CD4-positive, alpha-beta T cell treated with Interleukin-10 for 1 hour (primary cell): ENCODE results near the gene EIF4B.
A peak's percentile ranks its signal among the peaks of the same experiment; 100 is the strongest.

ENCODE experiments used
- DNase-seq: peaks from one replicate; pipeline ENCODE4 v3.0.0-alpha.2; 2020

Gene EIF4B

DNA sequence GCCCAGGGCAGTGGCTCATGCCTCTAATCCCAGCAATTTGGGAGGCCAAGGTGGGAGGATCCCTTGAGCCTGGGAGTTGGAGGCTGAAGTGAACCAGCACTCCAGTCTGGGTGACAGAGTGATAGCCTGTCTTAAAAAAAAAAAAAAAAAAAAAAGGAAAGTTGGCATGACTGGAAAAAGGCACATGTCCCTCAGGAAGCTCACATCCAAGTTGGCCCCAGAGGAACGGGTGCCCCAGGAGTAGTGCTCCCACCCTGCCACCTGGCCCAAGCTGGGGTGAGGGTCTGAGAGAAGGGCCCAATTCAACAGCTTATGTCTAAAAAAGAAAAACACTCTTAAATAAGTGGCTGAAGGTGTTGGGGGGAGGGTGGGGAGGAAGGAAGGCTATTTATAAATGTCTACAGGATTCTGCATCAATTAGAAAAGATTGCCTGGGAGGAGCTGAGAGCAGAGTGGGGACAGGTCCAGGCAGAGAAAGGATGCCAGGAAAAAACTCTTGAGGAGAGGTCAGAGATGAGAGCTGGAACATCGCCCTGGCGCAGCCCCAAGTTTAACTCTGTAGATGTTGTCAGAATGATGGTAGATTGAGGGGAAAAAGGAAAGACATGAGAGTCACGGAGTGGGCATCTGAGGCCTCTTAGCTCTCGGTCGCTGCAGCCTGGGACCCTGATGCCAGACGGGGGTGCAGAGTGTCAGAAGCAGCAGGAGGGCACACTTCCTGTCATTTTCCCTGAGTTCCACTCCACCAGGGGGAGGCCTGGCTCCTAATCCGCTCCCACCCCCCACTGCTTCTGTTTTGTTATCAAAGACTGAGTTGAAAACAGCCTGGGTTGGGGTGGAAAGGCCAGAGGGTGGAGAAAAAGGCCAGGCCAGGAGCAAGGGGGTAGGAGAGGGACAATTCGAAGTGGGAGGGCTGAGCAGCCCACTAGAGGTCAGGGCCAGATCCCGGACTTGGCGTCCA, 65.6 kb downstream of the EIF4B start:
- DNase-seq = no peak

GRCh38 chr12:53073881-53074280, 67.6 kb downstream of the EIF4B start:
- no peak for DNase-seq

DNA sequence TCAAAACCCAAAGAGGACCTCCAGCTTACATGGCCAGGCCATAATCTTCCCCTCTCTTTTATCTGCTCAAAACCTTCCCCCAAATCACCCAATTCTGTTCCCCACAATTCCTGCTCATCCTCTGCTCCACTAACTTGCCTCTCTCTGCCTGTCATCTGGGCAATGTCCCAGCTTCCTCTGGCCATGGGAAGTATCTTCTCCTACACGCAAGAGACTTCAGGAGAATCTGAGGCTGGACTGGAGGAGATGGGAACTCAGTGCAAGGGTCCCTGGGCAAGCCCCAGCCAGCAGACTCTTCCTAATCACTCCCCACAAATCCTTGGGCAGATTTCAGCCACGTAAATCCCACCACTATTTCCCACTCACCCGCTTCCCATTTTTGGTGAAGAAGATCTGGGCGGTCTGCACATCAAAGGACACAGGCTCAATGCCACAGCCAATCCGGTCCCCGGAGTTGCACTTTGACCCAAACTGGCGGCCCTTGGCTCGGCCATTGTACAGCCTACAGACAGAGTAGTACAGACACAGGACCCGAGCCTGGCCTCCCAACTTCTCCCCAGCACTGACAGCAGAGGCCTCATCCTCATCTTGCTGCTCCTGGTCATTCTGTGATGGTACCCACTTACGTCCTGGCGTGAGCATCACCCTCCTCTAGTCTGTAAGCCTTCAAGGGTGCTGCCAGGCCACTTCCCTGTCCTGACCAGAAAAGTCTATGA, 68.2 kb downstream of the EIF4B start:
- DNase-seq = no peak

DNA sequence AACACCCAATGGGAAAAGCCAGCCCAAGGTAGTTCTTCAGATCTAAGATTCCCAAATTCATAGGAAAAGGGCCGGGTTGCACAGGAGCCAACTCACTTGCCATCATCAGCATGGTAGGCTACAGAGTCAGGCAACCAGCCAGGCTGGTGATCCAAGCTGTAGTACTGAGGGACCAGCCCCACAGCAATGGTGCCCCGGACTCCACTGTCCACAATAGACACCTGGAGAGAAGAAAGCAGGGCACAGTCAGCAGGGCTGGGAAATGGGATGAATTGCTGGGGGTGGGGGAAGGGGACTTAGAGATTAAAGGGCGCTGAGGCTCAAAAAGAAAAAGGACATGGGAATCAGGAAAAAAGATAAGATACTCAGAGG, 68.7 kb downstream of the EIF4B start:
- no peak for DNase-seq

DNA sequence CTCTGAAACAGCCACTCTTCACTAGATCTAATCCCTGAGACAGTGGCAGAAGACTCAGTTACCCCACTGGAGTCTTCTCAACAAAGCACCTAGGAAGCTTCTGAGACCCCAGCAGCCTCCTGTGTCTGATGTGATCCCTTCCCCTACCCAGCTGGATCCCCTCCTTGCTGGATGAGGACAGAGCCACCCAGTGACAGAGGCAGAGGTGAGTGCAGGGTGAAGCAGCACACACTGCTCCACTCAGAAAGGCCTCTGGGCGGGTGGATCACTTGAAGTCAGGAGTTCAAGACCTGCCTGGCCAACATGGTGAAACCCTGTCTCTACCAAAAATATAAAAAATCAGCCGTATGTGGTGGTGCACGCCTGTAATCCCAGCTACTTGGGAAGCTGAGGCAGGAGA, 70.2 kb downstream of the EIF4B start:
- DNase-seq = no peak

GRCh38 chr12:53077030-53077429, 70.8 kb downstream of the EIF4B start:
- no peak for DNase-seq

DNA sequence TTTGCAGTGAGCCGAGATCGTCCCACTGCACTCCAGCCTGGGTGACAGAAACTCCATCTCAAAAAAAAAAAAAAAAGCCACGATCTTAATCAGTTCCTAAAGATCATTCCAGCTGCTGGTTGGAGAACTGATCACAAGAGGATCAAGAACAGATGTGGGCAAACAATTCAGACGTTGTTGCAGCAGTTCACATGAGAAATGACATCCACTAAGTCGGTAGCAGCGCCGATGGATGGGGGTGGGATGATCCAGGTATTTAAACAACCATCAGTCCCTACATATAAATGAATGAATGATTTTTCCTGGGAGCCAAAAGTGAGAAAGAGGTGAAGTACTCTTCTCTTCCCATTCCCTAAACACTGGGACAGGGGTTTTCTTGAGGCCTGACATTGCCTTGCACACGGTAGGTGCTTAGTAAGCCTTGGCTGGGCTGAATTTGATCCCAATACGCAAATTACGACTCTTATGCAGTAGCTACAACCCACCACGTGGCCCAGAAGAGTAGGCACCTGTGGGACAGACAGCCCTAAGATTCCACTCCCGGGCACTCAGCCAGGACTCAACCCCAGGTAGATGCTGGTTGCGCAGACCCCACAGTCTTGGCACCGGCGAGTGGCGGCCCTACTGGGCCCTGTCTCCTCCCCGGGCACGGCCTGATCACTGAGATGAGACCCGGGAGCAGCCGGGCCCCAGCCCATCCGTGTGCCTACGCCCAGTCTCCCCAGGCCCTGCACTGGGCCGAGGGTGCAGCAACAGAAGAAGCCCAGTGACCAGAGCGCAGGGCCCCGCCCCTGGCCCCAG, 72.4 kb downstream of the EIF4B start:
- DNase-seq = no peak

- DNase-seq = peak; percentile 98
Measured at GRCh38 chr12:53079226-53080117, 73.2 kb downstream of the EIF4B start, which contains the start of gene SPRYD3. TSS of gene SPRYD3 (minus strand) at chr12:53079390. CDS start at chr12:53079333, 57 bp downstream.

DNA sequence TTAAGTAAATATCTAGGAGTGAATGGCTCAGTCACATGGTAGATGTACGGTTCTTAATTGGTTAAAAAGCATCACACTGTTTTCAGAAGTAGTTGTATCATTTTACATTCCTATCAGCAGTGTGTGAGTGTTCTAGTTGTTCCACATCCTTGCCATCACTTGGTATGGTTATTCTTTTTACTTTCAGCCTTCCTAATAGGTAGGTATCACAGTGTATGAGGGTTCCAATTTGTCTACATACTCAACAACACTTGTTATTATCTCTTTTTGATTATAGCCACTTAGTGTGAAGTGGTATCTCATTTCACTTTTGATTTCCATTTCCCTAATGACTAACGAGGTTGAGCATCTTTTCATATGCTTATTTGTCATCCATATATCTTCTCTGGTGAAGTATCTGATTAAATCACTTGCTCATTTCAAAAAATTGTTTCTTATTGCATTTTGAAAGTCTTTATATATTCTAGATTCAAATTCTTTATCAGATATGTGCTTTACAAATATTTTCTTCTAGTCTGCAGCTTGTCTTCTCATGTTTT, 76.5 kb downstream of the EIF4B start:
- DNase-seq = no peak

- no peak for DNase-seq
Measured at GRCh38 chr12:53086361-53086760, 80.1 kb downstream of the EIF4B start.

DNA sequence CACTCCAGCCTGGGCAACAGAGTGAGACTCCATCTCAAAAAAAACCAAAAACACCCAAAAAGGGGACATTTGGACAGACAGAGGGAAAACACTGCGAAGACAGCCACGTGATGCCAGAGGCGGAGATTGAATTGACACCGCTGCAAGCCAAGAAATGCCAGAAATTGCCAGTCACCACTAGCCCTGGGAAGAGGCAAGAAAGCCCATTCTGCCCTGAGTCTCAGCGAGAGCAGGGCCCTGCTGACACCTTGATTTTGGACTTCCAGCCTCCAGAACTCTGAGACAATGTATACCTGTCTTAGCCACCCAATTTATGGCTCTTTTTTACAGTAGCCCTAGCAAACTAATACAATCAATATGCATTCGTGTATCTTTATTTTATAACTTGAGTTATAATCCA, 83.8 kb downstream of the EIF4B start:
- no peak for DNase-seq

DNA sequence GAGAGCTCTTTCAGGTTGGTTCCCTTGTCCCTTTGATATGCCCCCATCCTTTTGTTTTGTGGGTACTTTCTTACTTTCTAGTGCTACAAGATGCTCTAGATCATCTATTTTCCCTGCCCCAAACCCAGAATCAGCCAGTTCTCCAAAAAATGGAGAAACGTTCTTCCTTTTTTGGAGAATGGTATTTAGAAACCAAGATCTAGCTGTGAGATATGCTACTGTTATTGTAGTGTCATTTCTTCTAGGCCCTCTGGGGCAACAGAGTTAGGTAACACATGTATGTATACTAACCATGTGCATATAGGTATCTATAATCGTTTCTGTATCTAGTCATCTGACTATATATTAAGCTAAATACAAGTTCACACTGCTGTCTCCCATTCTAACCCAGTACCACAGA, 84.3 kb downstream of the EIF4B start:
- no peak for DNase-seq

- no peak for DNase-seq
Measured at GRCh38 chr12:53091756-53092155, 85.5 kb downstream of the EIF4B start.
